HG03196 (cell line): ENCODE data around the gene SLC12A2.

Experiments
- ATAC-seq: cut with Tn5 transposase; IDR thresholded peaks from one replicate; pipeline ENCODE4 v1.9.1; 2021; ENCODE audit not compliant: unreplicated experiment

SLC12A2 gene

GRCh38 chr5:128083033-128083810 is at the start of gene SLC12A2:
Gene SLC12A2, plus strand, starts transcription at chr5:128083766. Its CDS starts 189 bp downstream, at chr5:128083955.
- peak; percentile 55 for ATAC-seq

- ATAC-seq = no peak
Measured at GRCh38 chr5:128035689-128036088, 47.9 kb upstream of the SLC12A2 start.

DNA sequence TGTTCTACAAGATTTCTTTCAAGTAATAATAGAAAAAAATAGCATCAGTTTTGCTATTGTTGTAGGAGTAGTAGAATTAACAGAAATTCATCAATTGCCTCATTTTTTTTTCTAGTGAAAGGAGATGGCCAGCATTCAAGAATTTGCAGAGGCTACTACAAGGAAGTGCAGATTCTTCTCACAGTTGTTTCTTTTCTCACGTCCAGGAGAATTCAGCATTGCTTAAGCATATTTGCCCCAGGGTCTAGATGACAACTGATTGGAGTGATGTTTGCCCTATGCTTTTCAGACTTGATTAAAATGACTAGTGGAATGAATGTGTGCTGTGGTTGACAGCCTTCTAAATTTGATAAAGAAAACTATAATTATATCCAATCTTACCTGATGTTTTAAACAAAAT is 46.6 kb upstream of the SLC12A2 start:
- no peak for ATAC-seq

- no peak for ATAC-seq
Measured at GRCh38 chr5:128038643-128039042, 44.9 kb upstream of the SLC12A2 start.

GRCh38 chr5:128040927-128041326 is 42.6 kb upstream of the SLC12A2 start:
- no peak for ATAC-seq

DNA sequence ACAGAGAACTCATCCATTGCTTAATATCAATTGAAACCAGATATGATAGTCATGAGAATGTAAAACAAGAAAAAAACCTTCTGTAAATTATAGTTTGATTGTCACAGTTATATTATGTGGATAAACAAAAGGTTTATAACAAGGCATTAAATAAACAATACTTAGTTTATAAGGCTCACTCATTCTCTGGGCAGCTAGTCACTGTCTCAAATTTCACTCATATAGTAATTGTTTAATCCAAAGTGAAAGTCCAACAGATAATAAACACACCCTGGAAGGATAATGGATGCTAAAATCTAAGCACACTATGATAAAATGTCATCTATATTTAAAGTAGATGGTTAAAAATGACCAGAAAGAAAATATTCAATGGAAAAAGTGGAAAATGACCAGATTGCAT is 30.8 kb upstream of the SLC12A2 start:
- ATAC-seq = no peak

DNA sequence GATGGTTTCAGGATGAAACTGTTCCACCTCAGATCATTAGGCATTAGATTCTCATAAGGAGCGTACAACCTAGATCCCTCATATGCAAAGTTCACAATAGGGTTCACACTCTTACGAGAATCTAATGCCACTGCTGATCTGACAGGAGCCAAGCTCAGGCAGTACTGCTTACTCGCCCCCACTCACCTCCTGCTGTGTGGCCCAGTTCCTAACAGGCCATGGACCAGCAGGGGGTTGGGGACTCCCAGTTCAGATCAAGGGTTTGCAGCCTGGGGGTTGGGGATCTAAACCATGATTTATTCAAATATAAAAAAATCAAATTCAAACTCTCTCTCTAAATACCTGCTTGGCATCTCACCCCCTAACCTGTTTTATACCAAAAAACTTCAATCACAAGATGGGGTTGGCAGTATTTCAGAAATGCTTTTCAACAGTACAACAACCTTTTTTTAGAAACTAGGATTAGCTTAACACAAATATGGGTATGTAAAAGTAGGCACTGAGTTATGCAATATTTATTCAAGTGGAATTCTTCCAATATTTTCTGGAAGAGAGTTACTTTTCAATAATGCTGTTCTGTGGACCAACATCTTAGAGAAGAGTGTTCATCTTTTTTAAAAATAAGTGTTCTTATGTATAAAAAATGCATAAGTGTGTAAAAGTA is 30.1 kb upstream of the SLC12A2 start:
- ATAC-seq = no peak

DNA sequence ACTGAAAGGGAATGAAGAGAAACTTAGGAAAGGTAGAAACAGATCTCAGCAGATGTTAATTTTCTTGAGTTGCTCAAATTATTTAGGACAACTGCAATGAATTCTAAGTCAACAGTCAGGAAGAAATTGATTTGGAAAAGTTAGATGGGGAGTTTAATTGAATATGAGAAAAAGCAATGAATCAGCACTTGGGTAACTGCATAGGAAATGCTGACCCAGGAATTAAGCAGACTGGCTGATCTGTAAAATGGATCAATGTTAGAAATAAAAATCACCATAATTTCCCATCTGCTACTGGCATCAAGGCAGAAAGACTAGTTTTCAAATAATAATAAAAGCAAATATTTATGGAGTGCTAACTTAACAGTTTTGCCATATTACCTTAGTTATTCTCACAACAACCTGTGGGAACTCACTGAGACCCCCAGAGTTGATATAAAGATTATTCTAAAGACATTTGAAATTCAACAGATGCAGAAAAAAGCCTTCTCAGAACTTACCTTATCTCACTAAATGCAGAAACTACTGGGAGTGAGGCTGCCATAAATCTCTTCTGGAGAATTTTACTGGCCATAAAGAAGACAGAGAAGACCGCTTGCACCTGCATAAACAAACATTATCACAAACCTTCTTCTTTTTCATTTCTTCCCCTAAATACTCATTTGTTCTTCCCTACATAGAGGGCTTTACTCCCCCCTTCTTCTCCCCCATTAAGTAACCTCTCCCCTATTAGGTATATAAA is 22.8 kb upstream of the SLC12A2 start:
- no peak for ATAC-seq

DNA sequence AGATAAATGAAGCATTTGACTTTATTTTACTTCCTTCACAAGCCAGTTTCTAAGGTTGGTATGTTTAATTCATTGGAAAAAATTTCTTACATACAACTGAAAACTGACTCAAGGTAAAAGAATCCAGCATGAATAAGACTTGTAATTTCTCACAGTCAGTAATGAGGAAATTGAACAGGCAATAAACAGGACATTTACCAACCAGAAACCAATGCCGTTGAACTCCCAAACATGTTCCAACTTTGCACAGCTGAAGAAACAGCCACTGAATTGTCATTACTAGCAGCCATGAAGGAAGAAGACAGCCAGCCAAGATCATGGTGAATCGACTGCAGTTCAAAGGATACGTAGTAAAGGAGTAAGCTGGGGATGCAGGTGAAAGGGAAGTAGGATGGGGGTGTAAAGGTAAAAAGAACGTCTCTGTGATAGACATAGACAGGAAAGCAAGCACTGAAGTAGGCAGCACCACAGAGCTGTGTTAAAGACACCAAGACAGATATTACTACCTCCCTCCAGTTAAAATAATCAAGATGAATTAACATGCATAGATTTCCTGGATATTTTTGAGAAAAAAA is 21.3 kb upstream of the SLC12A2 start:
- ATAC-seq = no peak

- ATAC-seq = no peak
Measured at GRCh38 chr5:128074171-128074570, 9.4 kb upstream of the SLC12A2 start.

DNA sequence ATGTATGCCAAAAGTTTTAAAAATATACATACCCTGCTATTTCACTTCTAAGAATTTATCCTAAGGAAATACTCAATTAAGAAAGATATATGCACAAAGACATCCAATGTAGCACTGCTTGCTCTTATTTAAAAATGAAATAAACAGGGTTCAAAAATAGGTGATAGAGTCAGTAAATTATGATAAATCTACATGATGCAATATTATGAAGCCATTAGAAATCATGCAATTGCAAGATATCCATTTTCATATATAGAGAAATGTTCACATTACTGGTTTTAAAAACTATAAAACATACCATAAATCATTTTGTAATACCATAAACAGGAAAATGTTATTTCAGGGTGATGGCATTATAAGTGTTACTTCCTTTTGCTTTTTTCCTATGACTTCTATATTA is 8.6 kb upstream of the SLC12A2 start:
- ATAC-seq = no peak

DNA sequence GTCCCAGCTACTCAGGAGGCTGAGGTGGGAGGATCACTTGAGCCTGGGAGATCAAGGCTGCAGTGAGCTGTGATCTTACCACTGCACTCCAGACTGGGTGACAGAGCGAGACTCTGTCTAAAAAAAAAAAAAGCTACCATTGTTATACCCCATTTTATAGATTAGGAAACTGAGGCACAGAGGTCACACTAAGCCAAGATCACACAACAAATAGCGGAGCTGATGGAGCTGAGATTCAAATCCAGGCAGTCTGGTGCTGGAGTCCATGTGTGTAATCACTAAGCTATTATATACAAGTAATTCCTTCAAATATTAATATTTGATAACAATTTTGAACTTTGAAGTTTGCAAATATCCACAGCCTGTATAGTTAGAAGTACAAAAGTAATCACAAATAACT is 6.0 kb upstream of the SLC12A2 start:
- no peak for ATAC-seq

GRCh38 chr5:128081111-128081851 is 2.3 kb upstream of the SLC12A2 start:
- ATAC-seq = no peak

DNA sequence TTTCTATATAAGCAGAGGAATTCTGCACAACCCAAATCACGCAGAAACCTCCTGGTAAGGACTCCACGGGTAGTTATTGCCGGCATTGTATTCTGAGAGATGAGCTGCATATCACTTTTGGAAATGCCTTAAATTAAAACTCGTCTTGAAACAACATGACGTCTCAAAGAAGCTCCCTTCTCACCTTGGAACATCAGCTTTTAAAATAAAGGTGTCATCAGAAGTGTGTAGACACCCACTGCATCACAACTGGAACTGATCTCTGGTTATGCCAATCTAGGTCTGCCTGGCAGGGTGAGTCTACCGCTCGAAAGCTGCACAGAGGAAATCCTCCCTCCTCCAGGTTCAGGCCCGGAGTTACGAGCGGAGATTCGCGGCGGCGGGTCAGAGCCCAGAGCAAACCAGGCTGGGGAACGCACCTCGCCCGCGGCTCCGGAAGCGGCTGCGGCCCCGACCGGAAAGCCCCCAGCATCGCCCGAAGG is 974 bp upstream of the SLC12A2 start:
- ATAC-seq = no peak

DNA sequence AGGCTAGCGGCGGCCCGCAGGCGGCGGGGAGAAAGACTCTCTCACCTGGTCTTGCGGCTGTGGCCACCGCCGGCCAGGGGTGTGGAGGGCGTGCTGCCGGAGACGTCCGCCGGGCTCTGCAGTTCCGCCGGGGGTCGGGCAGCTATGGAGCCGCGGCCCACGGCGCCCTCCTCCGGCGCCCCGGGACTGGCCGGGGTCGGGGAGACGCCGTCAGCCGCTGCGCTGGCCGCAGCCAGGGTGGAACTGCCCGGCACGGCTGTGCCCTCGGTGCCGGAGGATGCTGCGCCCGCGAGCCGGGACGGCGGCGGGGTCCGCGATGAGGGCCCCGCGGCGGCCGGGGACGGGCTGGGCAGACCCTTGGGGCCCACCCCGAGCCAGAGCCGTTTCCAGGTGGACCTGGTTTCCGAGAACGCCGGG is 253 bp downstream of the SLC12A2 start:
- ATAC-seq = peak; percentile 33

DNA sequence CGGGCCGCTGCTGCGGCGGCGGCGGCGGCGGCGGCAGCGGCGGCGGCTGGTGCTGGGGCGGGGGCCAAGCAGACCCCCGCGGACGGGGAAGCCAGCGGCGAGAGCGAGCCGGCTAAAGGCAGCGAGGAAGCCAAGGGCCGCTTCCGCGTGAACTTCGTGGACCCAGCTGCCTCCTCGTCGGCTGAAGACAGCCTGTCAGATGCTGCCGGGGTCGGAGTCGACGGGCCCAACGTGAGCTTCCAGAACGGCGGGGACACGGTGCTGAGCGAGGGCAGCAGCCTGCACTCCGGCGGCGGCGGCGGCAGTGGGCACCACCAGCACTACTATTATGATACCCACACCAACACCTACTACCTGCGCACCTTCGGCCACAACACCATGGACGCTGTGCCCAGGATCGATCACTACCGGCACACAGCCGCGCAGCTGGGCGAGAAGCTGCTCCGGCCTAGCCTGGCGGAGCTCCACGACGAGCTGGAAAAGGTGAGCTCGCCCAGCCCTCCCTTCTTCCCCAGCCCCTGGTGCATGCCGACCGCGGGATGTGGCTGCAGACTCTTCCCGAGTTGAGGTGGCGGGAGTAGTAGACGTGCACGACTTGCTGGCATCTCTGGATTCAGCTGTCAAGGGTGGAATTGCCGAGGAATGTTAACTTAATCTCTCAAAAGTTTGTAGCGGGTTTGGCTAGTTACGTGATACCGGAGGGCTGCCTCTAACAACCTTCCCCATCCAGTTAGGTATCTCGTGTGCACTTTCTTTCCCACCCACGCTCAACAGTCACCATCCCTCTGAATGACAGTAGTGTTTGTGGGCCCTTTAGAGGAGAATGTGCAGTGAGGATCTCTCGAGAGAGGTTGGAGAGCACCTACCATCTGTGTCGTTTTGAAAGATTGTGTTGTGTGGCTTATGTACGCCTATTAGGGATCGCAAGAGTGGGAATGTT is 932 bp downstream of the SLC12A2 start:
- peak; percentile 10 for ATAC-seq

GRCh38 chr5:128085413-128085812 is 1.8 kb downstream of the SLC12A2 start:
- ATAC-seq = no peak

- no peak for ATAC-seq
Measured at GRCh38 chr5:128091579-128091978, 8.0 kb downstream of the SLC12A2 start.

DNA sequence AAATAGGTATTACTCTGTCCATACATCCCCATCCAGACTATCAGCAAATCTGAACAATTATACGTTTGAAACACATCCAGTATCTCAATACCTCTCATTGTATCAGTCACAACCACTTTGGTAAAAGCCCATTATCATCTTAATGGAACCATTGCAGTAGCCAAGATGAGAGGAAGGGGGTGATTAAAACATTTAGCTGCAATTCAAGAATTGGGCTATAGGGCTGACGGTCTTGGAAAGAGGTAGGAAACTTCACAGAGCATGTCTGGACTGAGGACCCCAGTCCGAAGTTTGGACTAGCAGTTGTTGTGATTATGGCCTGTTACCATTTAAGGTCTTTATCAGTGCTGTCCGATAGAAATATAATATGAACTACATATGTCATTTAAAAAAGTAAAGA is 8.6 kb downstream of the SLC12A2 start:
- no peak for ATAC-seq

- ATAC-seq = no peak
Measured at GRCh38 chr5:128093368-128093767, 9.8 kb downstream of the SLC12A2 start.
